ENCODE measurements around the gene SEC16A. TPM values are rescaled to one million over a fixed set of nuclear protein-coding genes. Genes with fewer than 3 reads are reported as not detected.

Gene SEC16A
- total and polyA plus RNA-seq, 2 donors (not counting 3 experiments of a cell fraction or from before 2014, with no cell fraction given) = 34.5 to 80.6 TPM

GRCh38 chr9:136433849-136434579 lies 48.8 kb downstream of the SEC16A start:
- Histone ChIP-seq H3K4me2 (ENCODE audit: insufficient read depth, low read length) (no peak overlapping the region), H3K27ac (ENCODE audit: insufficient read depth, low read depth, low read length) (no peak overlapping the region), H3K27me3 (ENCODE audit: control insufficient read depth in 2 of 2, insufficient read depth in 2 of 2, low read length in 2 of 2) (no peaks in the 10 kb centered on the region), H3K79me2 (ENCODE audit: control insufficient read depth, insufficient read depth, low read length) (peaks cover 43% of the 10 kb centered on the region), H3K4me3 (replicated peaks in 1 of 3; ENCODE audit: insufficient read depth in 1 of 3, low read depth in 1 of 3, low read length in 3 of 3) (no peak overlapping the region), H3K4me1 (ENCODE audit: control insufficient read depth, extremely low read depth, insufficient read depth, low read length) (peaks cover 12% of the 10 kb centered on the region), H2AFZ (ENCODE audit: low read depth, low read length) (no peak overlapping the region), H3K9me3 (replicated peaks; ENCODE audit: control insufficient read depth, insufficient read depth, low read length) (no peaks in the 10 kb centered on the region), H4K20me1 (replicated peaks; ENCODE audit: control insufficient read depth, extremely low read depth, insufficient read depth, low read length) (no peaks in the 10 kb centered on the region), H3K9me1 (replicated peaks; ENCODE audit: control insufficient read depth, extremely low read depth, insufficient read depth, low read length) (no peaks in the 10 kb centered on the region), H3K9ac (replicated peaks; ENCODE audit: extremely low read depth, insufficient read depth, low read length) (no peak overlapping the region), H3K36me3 (ENCODE audit: control insufficient read depth in 2 of 2, extremely low read depth in 1 of 2, insufficient read depth in 2 of 2, low read length in 2 of 2) (peaks cover 2 to 17% of the 10 kb centered on the region in 2 experiments)
- DNase-seq (ENCODE audit: low read depth, low spot score) (no peak), FAIRE-seq (no peak)
- intact Hi-C loops (cut with micrococcal nuclease) = no loop called here
- TF ChIP-seq POLR2A (IDR thresholded peaks at IDR 0.05; ENCODE audit: low read depth, low read length) = no peak
- no peak for TF ChIP-seq FOS (IDR thresholded peaks at IDR 0.05; ENCODE audit: borderline replicate concordance, insufficient read depth, low read length)
- TF ChIP-seq CTCF (IDR thresholded peaks at IDR 0.05; ENCODE audit: extremely low read depth in 1 of 2, insufficient read depth in 1 of 2, low read depth in 1 of 2, low read length in 2 of 2) = no peak
- no peak for TF ChIP-seq MYC (IDR thresholded peaks at IDR 0.05; ENCODE audit: low read depth, low read length)
- TF ChIP-seq POLR2AphosphoS5 (IDR thresholded peaks at IDR 0.05; ENCODE audit: insufficient read depth, low read depth, low read length) = no peak
- TF ChIP-seq GATA2 (IDR thresholded peaks at IDR 0.05; ENCODE audit: insufficient read depth, insufficient read length, low read depth, low read length) = no peak
- no peak for TF ChIP-seq EZH2 (IDR thresholded peaks at IDR 0.05; ENCODE audit: borderline replicate concordance, low read depth, low read length, severe bottlenecking)
- TF ChIP-seq MAX (IDR thresholded peaks at IDR 0.05; ENCODE audit: insufficient read depth, insufficient read length) = no peak
- no peak for TF ChIP-seq JUN (IDR thresholded peaks at IDR 0.05; ENCODE audit: borderline replicate concordance, insufficient read depth, insufficient read length, low read depth)
- ChIA-PET POLR2A (no interaction called here), CTCF (no interaction called here)
- dilution Hi-C loops (cut with MboI; ENCODE audit: extremely low pct_ligation_motif_present, low sequenced_read_pairs) = no loop called here
- no TSS peak for BruUV-seq (replicated peaks)

All from endothelial cell of umbilical vein (primary cell).